Fibroblast of villous mesenchyme (primary cell): ENCODE results near the gene CXorf58. TPM values are rescaled to one million over a fixed set of nuclear protein-coding genes. Genes with fewer than 3 reads are reported as not detected.
A peak's percentile ranks its signal among the peaks of the same experiment; 100 is the strongest.
"Not testable (repeated sequence)": the region's sequence is repeated elsewhere in the genome, so short reads cannot be mapped to it uniquely, and the experiment has no call there.

Source experiments
- DNase-seq: peaks from one replicate; pipeline ENCODE4 v3.0.0-alpha.2; 2010; ENCODE audit warnings: low read depth
- H3K4me3 ChIP-seq: 2 replicates; pipeline ENCODE4 v1.5.1; 2011; ENCODE audit warnings: low read depth, mild to moderate bottlenecking, low read length
- CTCF ChIP-seq: IDR thresholded peaks from 2 replicates; pipeline ENCODE4 v1.5.1; 2012; ENCODE audit warnings: low read depth, mild to moderate bottlenecking, low read length; ENCODE audit not compliant: insufficient read depth
- total RNA-seq: library from RNA; depleted of rRNA; stranded (reverse); fragments of >200 nt; gene quantifications from 2 replicates; pipeline ENCODE4 v1.2.3, GENCODE V29; 2012

The CXorf58 gene, protein sequence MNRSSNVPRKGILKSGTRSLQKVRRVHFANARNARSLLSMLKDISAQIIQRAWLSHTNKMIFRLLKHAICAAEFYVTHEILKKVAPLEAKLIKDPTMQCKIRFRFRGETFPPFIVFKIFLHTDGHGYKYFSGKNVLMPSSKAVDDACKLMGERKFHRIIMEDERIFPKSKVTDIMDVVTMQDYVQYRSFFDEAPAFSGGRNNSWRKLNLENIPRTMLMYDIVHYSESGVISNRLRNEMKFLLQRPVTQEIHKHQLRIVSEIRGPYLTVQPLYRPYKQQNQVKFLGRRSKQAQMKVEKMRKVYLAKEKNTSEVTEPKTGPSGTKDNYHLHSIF
- total RNA-seq = not detected in 2 replicates

DNA sequence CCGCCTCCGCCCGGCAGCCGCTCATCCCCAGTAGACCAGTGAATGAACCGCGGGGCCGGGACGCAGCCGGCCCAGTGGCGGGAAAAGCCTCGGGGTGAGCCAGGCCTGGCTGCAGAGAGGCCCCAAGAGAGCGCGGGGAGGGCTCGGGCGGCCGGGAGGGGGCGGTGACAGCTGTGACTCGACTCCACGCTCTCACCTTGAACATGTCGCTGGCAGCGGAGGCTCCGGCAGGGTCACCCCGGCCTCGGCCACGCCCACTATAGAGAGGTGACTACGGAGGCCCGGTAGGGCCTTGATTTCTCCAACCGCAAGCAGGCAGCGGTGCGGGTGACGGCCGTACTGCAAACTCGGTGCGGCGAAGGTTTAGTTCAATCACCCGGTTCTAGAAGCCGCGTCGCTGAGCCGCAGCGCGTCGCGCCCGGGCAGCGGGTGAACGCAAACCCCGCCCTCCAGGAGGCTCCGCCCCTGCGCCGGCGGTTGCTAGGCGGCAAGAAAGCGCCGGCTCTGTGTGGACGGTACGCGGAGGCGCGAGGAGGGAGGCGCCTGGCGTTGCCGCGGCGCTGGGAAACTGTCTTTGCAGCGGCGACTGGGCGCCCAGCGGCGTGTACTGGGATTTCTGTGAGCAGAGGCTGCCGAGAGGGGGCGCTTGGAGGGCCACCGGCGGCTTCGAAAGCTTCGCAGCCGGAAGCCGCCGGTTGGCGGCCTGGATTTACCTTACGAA, at the start of gene CXorf58, which contains the start of gene APOO:
TSS of gene CXorf58 (plus strand) at position 509 of the 721 bp plus-strand sequence. CDS start 2,297 bp downstream, outside the sequence.
TSS of gene APOO (minus strand) at position 441 of the 721 bp plus-strand sequence. CDS start at position 205, 236 bp downstream.
- TF ChIP-seq CTCF = peak; percentile 71
- peak; percentile 91 for DNase-seq
- peak within 1 kb of the TSS; percentile 65 for H3K4me3 ChIP-seq

GRCh38 chrX:23859238-23859637, 48.6 kb upstream of the CXorf58 start:
- not testable (repeated sequence) for H3K4me3 ChIP-seq, DNase-seq

DNA sequence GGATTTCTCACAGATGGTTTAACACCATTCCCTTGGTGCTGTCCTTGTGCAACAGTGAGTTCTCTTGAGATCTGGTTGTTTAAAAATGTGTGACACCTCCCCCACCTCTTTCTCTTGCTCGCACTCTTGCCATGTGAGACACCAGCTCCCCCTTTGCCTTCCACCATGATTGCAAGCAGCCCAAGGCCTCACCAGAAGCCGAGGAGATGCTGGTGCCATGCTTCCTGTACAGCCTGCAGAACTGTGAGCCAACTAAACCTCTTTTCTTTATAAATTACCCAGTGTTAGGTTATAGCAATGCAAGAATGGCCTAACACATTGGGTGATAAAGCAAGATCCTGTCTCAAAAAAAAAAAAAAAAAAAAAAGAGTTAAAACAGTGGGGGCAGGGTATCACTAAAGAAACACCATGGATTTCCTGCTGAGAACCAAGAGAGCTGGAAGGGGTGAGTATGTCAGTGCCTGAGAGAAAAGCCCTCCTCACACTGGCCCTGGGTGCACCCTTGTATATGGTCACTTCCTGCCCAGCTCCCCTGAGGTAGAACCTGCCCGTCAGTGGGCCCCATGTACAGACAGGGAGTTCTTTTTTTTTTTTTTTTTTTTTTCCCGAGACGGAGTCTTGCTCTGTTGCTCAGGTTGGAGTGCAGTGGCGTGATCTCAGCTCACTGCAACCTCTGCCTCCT, 46.5 kb upstream of the CXorf58 start:
- H3K4me3 ChIP-seq = no peak overlapping the region
- TF ChIP-seq CTCF = no peak
- DNase-seq = no peak

DNA sequence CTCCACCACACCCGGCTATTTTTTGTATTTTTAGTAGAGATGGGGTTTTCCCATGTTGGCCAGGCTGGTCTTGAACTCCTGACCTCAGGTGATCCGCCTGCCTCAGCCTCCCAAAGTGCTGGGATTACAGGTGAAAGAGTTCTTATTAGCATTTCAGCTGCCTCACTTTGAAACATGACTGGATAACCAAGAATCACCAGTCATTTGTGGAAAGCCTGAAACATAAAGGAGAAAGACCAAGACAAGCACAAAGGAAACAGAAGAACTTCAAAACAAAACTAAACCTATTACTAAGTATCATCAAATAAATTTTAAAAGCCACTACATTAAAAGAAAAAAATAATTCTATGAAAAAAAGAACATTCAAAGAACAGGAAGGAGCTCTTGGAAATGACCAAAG, 45.9 kb upstream of the CXorf58 start:
- not testable (repeated sequence) for DNase-seq, H3K4me3 ChIP-seq

DNA sequence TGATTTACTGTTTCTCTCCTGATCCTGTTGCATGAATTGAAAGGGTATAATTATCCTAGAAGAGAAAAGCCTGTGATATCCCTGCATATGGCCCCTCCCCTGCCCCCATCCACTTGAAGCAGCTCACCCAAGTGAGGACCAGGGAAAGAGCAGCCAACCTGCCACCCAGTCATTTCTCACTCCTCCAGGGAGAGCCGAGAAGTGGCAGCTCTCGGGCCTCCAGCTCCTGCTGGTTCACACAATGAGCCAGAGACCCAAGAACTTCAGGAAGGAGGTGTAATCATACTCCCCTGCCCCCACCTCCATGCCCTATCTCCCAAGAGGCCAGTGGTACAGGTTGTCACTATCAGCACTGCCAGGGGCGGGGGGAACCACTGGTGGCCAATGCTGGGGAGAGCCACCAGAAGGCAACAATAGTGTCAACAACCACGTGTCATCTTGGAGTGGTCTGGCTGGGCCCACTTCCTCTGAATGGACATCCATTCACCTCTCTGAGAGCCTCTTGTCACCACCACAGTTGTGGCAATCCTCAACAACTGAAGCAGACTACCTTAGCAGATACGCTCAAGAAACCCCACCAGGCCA, 43.0 kb upstream of the CXorf58 start:
- TF ChIP-seq CTCF = no peak

GRCh38 chrX:23870041-23870440, 37.8 kb upstream of the CXorf58 start:
- TF ChIP-seq CTCF = no peak
- H3K4me3 ChIP-seq = no peak overlapping the region
- no peak for DNase-seq

More for the DNA sequence above, 43.0 kb upstream of the CXorf58 start:
- DNase-seq = no peak
- H3K4me3 ChIP-seq = no peak overlapping the region

DNA sequence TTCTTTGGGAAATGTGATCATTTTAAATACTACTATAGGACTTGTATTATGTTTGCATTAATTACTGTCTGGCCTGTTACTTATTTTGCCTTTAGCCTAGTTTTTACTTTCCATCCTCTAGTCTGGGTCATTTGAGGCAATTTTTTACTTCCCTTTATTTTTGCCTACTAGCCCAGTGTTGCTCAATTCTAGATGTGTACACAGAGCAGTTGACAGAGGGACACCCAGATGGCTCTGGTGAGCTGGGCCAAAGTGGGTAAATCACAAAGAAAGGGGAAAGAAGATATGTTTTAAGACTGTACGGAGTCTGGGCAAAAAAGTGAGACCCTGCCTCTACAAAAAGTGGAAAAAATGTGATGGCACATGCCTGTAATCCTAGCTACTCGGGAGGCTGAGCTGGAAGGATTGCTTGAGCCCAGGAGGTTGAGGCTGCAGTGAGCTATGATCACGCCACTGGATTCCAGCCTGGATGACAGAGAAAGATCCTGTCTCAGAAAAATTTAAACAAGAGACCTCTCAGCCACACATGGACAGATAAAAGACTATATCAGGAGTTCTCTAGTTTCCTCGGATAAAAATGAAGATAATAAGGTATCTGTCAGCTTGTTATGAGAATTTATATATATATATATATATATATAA, 35.8 kb upstream of the CXorf58 start:
- peak; percentile 25 for DNase-seq
- no peak overlapping the region for H3K4me3 ChIP-seq
- no peak for TF ChIP-seq CTCF
